Liver (tissue), 9 donors: ENCODE results near the gene AP2A2. TPM values are rescaled to one million over a fixed set of nuclear protein-coding genes. Genes with fewer than 3 reads are reported as not detected.
A peak's percentile ranks its signal among the peaks of the same experiment; 100 is the strongest.

Experiments
- DNase-seq: peaks from one replicate; pipeline ENCODE4 v3.0.0-alpha.2; 2017; ENCODE audit warnings: low spot score
- H3K27ac ChIP-seq, 2 donors: one replicate each; pipeline ENCODE4 v1.7.0; 2013; ENCODE audit warnings: inconsistent platforms in 2 of 2, low read length in 2 of 2, control low read depth in 1 of 2, low read depth in 1 of 2, mild to moderate bottlenecking in 1 of 2
- H3K27me3 ChIP-seq, 4 donors: one replicate each; pipeline versions ENCODE4 v1.6.1 to v1.7.0; 2013; ENCODE audit warnings: low read length in 3 of 4, inconsistent platforms in 1 of 4, mild to moderate bottlenecking in 1 of 4, moderate library complexity in 1 of 4; ENCODE audit not compliant: control insufficient read depth in 4 of 4, insufficient read depth in 4 of 4
- H3K36me3 ChIP-seq, 4 donors: one replicate each; pipeline versions ENCODE4 v1.6.1 to v1.7.0; 2013; ENCODE audit warnings: low read length in 3 of 4, mild to moderate bottlenecking in 3 of 4, low read depth in 1 of 4, moderate library complexity in 1 of 4; ENCODE audit not compliant: control insufficient read depth in 4 of 4, insufficient read depth in 3 of 4
- H3K4me1 ChIP-seq, 4 donors: one replicate each; pipeline versions ENCODE4 v1.6.1 to v1.7.0; 2013; ENCODE audit warnings: low read length in 3 of 4, mild to moderate bottlenecking in 3 of 4, moderate library complexity in 1 of 4; ENCODE audit not compliant: control insufficient read depth in 4 of 4, insufficient read depth in 4 of 4
- H3K4me3 ChIP-seq, 3 donors: one replicate each; pipeline versions ENCODE4 v1.6.1 to v1.7.0; 2013; ENCODE audit warnings: low read length in 3 of 3, control low read depth in 1 of 3, low read depth in 1 of 3, mild to moderate bottlenecking in 1 of 3
- H3K9ac ChIP-seq, 2 donors: one replicate each; pipeline ENCODE4 v1.7.0; 2013; ENCODE audit warnings: low read length in 2 of 2, mild to moderate bottlenecking in 2 of 2, moderate library complexity in 2 of 2, control low read depth in 1 of 2, low read depth in 1 of 2
- H3K9me3 ChIP-seq, 4 donors: one replicate each; pipeline versions ENCODE4 v1.6.1 to v1.7.0; 2013; ENCODE audit warnings: low read length in 3 of 4; ENCODE audit not compliant: control insufficient read depth in 4 of 4
- ATF3 ChIP-seq: IDR thresholded peaks from 2 replicates; pipeline ENCODE4 v1.6.1; 2016; ENCODE audit warnings: antibody characterized with exemption
- CTCF ChIP-seq: fragments of 150-350 bp; IDR thresholded peaks from 2 replicates; pipeline ENCODE4 v1.5.1; 2017; ENCODE audit warnings: improper control_type of control experiment, low read depth, low read length; ENCODE audit not compliant: missing input control
- EGR1 ChIP-seq, 2 donors: IDR thresholded peaks; 2 replicates each; pipeline ENCODE4 v1.6.1; 2016 to 2018; ENCODE audit warnings: antibody characterized with exemption in 2 of 2, low read depth in 2 of 2
- FOXA1 ChIP-seq: IDR thresholded peaks from 2 replicates; pipeline ENCODE4 v1.6.1; 2016; ENCODE audit warnings: antibody characterized with exemption
- FOXA2 ChIP-seq: IDR thresholded peaks from 2 replicates; pipeline ENCODE4 v1.6.1; 2016; ENCODE audit warnings: antibody characterized with exemption
- GABPA ChIP-seq, 2 donors: IDR thresholded peaks in 1 of 2; conservative IDR thresholded peaks in 1 of 2; 2 replicates each; pipeline ENCODE4 v1.6.1; 2016; ENCODE audit warnings: antibody characterized with exemption in 2 of 2, mild to moderate bottlenecking in 1 of 2, moderate library complexity in 1 of 2
- HNF4A ChIP-seq, 2 donors: conservative IDR thresholded peaks; 2 replicates each; pipeline ENCODE4 v1.6.1; 2016; ENCODE audit warnings: antibody characterized with exemption in 2 of 2, mild to moderate bottlenecking in 2 of 2
- JUND ChIP-seq, 2 donors: IDR thresholded peaks; 2 replicates each; pipeline ENCODE4 v1.6.1; 2016; ENCODE audit warnings: antibody characterized with exemption in 2 of 2
- MAX ChIP-seq: IDR thresholded peaks from 2 replicates; pipeline ENCODE4 v1.6.1; 2016; ENCODE audit warnings: antibody characterized with exemption
- NR2F2 ChIP-seq: IDR thresholded peaks from 2 replicates; pipeline ENCODE4 v1.6.1; 2016; ENCODE audit warnings: antibody characterized with exemption
- RAD21 ChIP-seq, 2 donors: IDR thresholded peaks; 2 replicates each; pipeline ENCODE4 v1.6.1; 2016; ENCODE audit warnings: antibody characterized with exemption in 2 of 2, mild to moderate bottlenecking in 2 of 2
- RXRA ChIP-seq, 2 donors: IDR thresholded peaks; 2 replicates each; pipeline ENCODE4 v1.6.1; 2017 to 2018; ENCODE audit warnings: antibody characterized with exemption in 2 of 2, mild to moderate bottlenecking in 1 of 2
- SP1 ChIP-seq: IDR thresholded peaks from 2 replicates; pipeline ENCODE4 v1.6.1; 2018; ENCODE audit warnings: antibody characterized with exemption, mild to moderate bottlenecking
- YY1 ChIP-seq: IDR thresholded peaks from 2 replicates; pipeline ENCODE4 v1.6.1; 2016; ENCODE audit warnings: antibody characterized with exemption, mild to moderate bottlenecking
- WGBS: extraction: QIAGEN DNeasy Blood & Tissue Kit; methylation state at CpG from one replicate; pipeline ENCODE4 v1.1.7; 2013; 5-methylcytosine and 5-hydroxymethylcytosine counted together
- polyA plus RNA-seq, 2 donors: library from polyadenylated mRNA; stranded (reverse) in 1 of 2; unstranded in 1 of 2; fragments of 200-250 nt in 1 of 2; fragments of >200 nt in 1 of 2; fragmentation: Nextera tagmentation in 1 of 2; extraction: Ambion mirVana in 1 of 2; gene quantifications; one replicate each; pipeline versions ENCODE4 v1.2.1 to v1.2.3, GENCODE V29; 2013 to 2015
- total RNA-seq, 2 donors: library from RNA; depleted of rRNA; stranded (reverse); fragments of >200 nt; gene quantifications; one replicate each; pipeline ENCODE4 v1.2.3, GENCODE V29; 2014
- TF ChIP-seq, protein P1 (sequence below): IDR thresholded peaks from 2 replicates; pipeline ENCODE4 v1.6.1; 2016; ENCODE audit warnings: antibody characterized with exemption
- TF ChIP-seq, protein P2 (sequence below): IDR thresholded peaks from 2 replicates; pipeline ENCODE4 v1.6.1; 2016; ENCODE audit warnings: antibody characterized with exemption, mild to moderate bottlenecking
- donor health status: healthy.
- donor health status: healthy.
- donor health status: healthy.
- donor health status: healthy.
- donor health status: healthy.

AP2A2 gene
- total and polyA plus RNA-seq, 4 donors: 20.5 to 39.7 (median 23.8) TPM

GRCh38 chr11:898143-898511, 27.5 kb upstream of the AP2A2 start:
- TF ChIP-seq ATF3 (no peak), JUND (IDR thresholded peaks at IDR 0.05) (no peak), FOXA2 (no peak), EGR1 (IDR thresholded peaks at IDR 0.05; ENCODE audit: low read depth in 2 of 2) (no peak), CTCF (no peak), NR2F2 (no peak), MAX (no peak), YY1 (no peak), HNF4A (conservative IDR thresholded peaks at IDR 0.05) (no peak)
- TF ChIP-seq, protein P1, sequence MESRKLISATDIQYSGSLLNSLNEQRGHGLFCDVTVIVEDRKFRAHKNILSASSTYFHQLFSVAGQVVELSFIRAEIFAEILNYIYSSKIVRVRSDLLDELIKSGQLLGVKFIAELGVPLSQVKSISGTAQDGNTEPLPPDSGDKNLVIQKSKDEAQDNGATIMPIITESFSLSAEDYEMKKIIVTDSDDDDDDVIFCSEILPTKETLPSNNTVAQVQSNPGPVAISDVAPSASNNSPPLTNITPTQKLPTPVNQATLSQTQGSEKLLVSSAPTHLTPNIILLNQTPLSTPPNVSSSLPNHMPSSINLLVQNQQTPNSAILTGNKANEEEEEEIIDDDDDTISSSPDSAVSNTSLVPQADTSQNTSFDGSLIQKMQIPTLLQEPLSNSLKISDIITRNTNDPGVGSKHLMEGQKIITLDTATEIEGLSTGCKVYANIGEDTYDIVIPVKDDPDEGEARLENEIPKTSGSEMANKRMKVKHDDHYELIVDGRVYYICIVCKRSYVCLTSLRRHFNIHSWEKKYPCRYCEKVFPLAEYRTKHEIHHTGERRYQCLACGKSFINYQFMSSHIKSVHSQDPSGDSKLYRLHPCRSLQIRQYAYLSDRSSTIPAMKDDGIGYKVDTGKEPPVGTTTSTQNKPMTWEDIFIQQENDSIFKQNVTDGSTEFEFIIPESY: no peak
- H3K4me3 ChIP-seq: no peak overlapping the region
- no peak overlapping the region for H3K27ac ChIP-seq
- no peaks in the 10 kb centered on the region for H3K9me3 ChIP-seq
- no peaks in the 10 kb centered on the region for H3K4me1 ChIP-seq
- H3K9ac ChIP-seq: no peak overlapping the region
- no peak for DNase-seq
- H3K36me3 ChIP-seq: peaks cover 23 to 55% (median 33%) of the 10 kb centered on the region in 4 donors
- H3K27me3 ChIP-seq: no peaks in the 10 kb centered on the region
- 74% methylated on average over 10 of the region's 10 CpGs for WGBS

- Histone ChIP-seq H3K27ac (no peak overlapping the region), H3K27me3 (no peaks in the 10 kb centered on the region), H3K36me3 (peaks cover 25 to 56% (median 34%) of the 10 kb centered on the region in 4 donors), H3K9ac (no peak overlapping the region), H3K9me3 (no peaks in the 10 kb centered on the region), H3K4me3 (no peak overlapping the region), H3K4me1 (no peaks in the 10 kb centered on the region)
- TF ChIP-seq NR2F2: no peak
- peak in 1 of 2 donors; percentile 74 for TF ChIP-seq RAD21 (IDR thresholded peaks at IDR 0.05)
- TF ChIP-seq RXRA (IDR thresholded peaks at IDR 0.05): no peak
- TF ChIP-seq SP1: no peak
- TF ChIP-seq, protein P1: no peak
- TF ChIP-seq, protein P2, sequence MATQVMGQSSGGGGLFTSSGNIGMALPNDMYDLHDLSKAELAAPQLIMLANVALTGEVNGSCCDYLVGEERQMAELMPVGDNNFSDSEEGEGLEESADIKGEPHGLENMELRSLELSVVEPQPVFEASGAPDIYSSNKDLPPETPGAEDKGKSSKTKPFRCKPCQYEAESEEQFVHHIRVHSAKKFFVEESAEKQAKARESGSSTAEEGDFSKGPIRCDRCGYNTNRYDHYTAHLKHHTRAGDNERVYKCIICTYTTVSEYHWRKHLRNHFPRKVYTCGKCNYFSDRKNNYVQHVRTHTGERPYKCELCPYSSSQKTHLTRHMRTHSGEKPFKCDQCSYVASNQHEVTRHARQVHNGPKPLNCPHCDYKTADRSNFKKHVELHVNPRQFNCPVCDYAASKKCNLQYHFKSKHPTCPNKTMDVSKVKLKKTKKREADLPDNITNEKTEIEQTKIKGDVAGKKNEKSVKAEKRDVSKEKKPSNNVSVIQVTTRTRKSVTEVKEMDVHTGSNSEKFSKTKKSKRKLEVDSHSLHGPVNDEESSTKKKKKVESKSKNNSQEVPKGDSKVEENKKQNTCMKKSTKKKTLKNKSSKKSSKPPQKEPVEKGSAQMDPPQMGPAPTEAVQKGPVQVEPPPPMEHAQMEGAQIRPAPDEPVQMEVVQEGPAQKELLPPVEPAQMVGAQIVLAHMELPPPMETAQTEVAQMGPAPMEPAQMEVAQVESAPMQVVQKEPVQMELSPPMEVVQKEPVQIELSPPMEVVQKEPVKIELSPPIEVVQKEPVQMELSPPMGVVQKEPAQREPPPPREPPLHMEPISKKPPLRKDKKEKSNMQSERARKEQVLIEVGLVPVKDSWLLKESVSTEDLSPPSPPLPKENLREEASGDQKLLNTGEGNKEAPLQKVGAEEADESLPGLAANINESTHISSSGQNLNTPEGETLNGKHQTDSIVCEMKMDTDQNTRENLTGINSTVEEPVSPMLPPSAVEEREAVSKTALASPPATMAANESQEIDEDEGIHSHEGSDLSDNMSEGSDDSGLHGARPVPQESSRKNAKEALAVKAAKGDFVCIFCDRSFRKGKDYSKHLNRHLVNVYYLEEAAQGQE: no peak
- TF ChIP-seq HNF4A (conservative IDR thresholded peaks at IDR 0.05): no peak
- TF ChIP-seq JUND (IDR thresholded peaks at IDR 0.05): no peak
- no peak for TF ChIP-seq ATF3
- TF ChIP-seq CTCF: peak; percentile 34
- no peak for TF ChIP-seq FOXA1
- TF ChIP-seq GABPA (IDR thresholded peaks at IDR 0.05 in 1 of 2, conservative IDR thresholded peaks at IDR 0.05 in 1 of 2): no peak
- WGBS: 91% methylated on average over 22 of the region's 22 CpGs
- peak; percentile 56 for DNase-seq
These were observed 27.0 kb upstream of the AP2A2 start for GRCh38 chr11:898540-899190.
